Measurements from ENCODE around the gene HNRNPL.
"Not testable (repeated sequence)": the region's sequence is repeated elsewhere in the genome, so short reads cannot be mapped to it uniquely, and the experiment has no call there.

The HNRNPL gene

DNA sequence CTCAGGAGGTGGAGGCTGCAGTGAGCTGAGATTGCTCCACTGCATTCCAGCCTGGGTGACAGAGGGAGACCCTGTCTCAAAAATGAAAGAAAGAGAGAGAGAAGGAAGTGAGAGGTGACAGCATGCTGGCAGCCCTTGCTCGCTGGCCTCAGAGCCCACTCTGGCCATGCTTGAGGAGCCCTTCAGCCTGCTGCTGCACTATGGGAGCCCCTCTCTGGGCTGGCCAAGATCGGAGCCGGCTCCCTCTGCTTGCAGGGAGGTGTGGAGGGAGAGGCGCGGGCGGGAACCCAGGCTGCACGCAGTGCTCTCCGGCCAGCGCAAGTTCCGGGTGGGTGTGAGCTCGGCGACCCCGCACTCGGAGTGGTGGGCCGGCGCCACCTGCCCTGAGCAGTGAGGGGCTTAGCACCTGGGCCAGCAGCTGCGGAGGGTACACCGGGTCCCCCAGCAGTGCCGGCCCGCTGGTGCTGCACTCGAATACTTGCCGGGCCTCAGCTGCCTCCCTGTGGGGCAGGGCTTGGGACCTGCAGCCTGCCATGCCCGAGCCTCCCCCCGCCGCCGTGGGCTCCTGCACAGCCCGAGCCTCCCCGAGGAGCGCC is 28.5 kb downstream of the HNRNPL start:
- not testable (repeated sequence) for DNase-seq

GRCh38 chr19:38819231-38819920 is 30.4 kb downstream of the HNRNPL start:
- no peak for DNase-seq

DNA sequence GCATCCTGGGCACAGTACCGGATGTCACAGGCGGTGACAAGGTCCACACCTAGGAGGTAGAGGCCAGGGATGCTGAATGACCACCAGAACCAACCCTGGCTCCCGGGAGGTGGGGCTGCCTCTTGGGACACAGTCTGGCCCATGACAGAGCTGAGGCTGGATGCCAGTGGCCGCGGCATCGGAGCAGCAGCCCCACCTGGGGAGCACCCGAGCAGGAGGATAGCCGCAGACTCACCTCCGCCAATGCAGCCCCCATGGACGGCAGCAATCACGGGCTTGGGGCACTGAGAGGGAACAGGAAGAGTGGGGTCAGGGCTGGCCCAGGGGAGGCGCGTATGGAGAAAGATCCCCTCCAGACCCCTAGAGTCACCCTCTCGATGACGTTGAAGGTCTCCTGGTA is 32.7 kb downstream of the HNRNPL start:
- DNase-seq = no peak

DNA sequence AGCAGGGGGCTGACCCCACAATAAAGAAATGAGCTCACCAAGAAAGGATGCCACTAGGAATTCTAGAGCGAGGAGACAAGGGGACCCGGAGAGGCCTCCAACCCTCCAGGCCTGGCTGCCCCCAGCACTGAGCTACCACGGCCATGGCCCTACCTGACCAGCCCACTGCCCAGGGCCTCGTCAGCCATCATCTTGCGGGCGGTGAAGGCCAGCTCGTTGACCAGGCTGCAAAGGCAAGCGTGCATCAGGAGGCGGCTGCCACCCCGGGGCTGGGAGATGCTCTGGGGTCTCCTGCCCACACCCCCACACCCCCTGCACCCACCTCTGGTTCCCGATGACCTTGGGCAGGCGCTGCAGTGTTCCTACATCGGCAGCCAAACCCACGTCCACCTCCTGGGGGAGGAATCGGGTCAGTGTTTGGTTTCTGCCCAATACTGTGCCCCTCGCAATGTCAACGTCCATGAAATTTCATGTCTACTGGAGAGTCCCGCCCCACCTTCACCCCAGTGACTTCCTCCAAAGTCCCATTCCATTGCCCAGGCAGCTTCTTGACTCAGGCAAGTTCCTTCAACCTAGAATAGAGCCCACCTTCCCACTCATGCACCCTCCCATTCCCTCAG is 33.5 kb downstream of the HNRNPL start:
- DNase-seq = no peak

- DNase-seq = no peak
These were observed 34.5 kb downstream of the HNRNPL start for GRCh38 chr19:38815059-38816001.

GRCh38 chr19:38813932-38814331 is 35.9 kb downstream of the HNRNPL start:
- DNase-seq = not testable (repeated sequence)

DNA sequence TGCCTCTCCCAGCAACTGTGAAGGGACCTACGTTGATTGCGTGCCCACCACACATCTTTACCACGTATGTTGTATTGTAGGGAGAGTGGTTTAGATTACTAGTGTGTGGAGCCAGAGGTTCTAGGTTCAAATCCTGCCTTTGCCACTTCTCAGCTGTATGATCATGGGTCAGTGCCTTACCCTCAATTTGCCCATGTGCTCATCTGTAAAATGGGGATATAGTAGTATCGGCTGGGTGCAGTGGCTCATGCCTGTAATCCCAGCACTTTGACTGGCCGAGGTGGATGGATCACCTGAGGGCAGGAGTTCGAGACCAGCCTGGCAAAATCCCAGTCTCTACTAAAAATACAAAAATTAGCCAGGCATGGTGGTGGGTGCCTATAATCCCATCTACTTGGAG is 36.5 kb downstream of the HNRNPL start:
- no peak for DNase-seq

DNA sequence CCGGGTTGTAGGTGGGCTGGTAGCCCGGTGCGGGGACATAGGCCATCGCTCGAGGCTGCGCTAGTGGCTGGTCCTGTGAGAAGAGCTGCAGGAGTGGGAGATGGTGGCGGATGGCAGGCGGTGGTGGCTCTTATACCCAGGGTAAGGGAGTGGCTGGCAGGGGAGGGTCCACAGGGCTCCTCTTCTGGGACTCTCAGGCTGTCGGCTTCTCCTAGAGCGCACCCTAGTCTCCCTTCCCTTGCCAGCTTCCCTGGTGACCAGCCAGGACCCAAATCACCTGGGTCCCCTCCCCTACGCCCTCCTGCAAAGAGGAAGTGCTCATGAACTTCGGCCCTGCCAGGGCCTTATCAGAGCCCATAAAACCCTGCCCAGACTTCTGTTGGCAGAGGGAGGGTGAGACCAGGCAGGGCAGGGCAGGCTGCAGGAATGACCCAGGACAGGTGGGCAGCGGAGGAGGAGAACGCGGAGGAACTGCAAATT is 36.9 kb downstream of the HNRNPL start, which contains the start of gene LGALS4:
Gene LGALS4, minus strand, starts transcription at position 105 of the 480 bp plus-strand sequence. Its CDS starts 59 bp downstream, at position 46.
- no peak for DNase-seq

- no peak for DNase-seq
These were observed 37.6 kb downstream of the HNRNPL start for GRCh38 chr19:38812009-38812840.

DNA sequence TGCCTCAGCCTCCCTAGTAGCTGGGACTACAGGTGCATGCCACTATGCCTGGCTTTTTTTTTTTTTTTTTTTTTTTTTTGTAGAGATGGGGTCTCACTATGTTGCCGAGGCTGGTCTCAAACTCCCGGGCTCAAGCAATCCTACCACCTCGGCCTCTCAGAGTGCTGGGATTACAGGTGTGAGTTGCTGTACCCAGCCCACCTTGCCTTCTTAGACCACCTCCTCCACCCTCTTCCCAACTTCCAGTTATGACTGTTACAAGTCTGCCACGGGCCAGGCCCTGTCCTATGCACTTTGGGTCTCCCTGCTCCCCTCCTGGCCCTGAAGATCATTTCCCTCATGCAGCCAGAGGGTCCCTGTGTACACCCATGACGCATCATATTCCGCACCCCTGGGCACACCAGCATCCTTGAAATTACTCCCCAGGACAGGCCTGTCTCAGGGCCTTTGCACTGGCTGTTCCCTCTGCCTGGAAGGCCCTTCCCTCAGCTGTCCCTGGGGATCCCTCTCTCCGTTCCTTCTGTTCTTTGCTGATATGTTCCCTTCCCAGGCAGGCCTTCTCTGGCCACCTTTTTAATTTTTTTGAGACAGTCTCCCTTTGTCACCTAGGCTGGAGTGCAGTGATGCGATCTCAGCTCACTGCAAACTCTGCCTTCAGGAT is 40.1 kb downstream of the HNRNPL start:
- DNase-seq = no peak

DNA sequence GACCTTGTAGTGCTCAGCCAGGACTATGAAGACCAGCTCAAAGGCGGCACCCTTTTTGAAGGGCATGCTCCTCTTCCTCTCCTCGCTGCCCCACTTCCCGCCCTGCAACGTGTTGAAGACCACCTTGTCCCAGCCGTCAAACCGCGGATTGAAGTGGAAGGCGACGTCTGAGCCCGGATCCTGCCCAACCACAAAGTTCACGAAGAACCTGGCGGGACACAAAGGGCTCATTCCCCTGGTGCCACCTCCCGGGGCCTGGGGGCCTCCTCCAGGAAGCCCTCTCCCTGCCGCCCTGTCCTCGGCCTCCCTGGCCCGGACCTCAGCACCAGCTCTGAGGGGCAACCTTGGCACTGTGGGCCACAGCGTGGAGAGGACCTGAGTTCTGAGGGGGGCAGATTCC is 41.0 kb downstream of the HNRNPL start:
- no peak for DNase-seq

GRCh38 chr19:38807374-38808098 is 42.2 kb downstream of the HNRNPL start:
- not testable (repeated sequence) for DNase-seq

- no peak for DNase-seq
These were observed 43.4 kb downstream of the HNRNPL start for GRCh38 chr19:38806371-38806770.

DNA sequence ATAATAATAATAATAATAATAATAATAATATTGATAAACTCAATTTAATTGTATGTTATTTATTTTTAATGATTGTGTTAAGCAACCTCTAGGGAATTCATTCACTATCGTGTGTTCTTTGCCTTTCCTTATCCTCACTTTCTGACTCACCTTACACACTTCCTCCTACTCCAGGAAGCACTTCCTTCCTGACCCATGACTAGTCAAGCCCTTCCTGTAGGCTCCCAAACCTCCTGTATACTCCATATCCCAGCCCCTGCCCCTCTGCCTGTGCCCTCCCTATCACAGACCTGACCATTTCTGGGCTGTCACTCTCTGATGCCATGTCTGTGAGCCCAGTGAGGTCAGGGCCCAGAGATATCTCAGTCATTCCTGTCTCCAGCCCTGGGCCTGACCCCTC is 44.6 kb downstream of the HNRNPL start:
- DNase-seq = no peak

DNA sequence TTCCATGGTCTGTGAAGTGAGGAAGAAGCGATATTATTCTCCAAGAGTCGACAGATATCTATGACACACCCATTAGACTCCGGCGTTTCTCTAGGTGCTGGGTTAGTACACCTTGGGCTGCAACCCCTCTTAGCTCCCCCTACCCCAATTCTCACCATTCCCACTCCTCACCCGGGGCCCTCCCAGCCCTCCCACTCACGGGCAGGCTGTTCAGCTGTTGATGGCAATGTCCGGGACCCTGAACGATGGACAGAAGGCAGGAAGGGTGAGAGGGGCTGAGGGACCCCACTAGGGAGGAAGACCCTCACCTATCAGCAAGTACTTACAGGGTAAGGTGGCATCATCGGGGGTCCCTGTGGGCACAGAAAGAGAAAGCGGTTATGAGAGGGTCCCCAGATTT is 46.2 kb downstream of the HNRNPL start:
- DNase-seq = no peak

GRCh38 chr19:38801359-38802095 is 48.3 kb downstream of the HNRNPL start:
- no peak for DNase-seq

- no peak for DNase-seq
These were observed 49.0 kb downstream of the HNRNPL start for GRCh38 chr19:38800577-38801347.

DNA sequence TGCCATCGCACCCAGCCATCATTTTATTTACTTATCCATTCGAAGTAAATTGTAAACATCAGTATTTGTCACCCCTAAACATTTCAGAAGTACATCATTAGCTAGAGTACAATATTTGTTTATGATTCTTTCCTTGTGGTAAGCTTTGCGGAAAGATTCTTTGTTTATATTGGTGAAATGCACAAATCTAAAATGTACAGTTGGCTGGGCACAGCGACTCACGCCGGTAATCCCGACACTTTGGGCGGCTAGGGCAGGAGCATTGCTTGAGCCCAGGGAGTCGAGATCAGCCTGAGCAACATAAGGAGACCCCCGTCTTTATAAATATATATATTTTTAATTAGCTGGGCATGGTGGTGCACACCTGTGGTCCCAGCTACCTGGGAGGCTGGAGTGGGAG is 50.7 kb downstream of the HNRNPL start:
- no peak for DNase-seq

- DNase-seq = not testable (repeated sequence)
These were observed 52.0 kb downstream of the HNRNPL start for GRCh38 chr19:38797781-38798180.

All from CD4-positive, alpha-beta T cell treated with Interleukin-4 for 1 hour (primary cell).